ES-I3 (cell line): ENCODE measurements around the gene PKD1.
"Not testable (repeated sequence)": the region's sequence is repeated elsewhere in the genome, so short reads cannot be mapped to it uniquely, and the experiment has no call there.

ENCODE experiments used
- H3K36me3 ChIP-seq: 2 replicates; pipeline ENCODE4 v1.6.1; 2013; ENCODE audit warnings: mild to moderate bottlenecking, low read length, control low read depth, moderate library complexity; ENCODE audit not compliant: insufficient read depth
- H3K4me1 ChIP-seq: 2 replicates; pipeline ENCODE4 v1.6.1; 2013; ENCODE audit warnings: mild to moderate bottlenecking, control low read depth, low read length; ENCODE audit not compliant: insufficient read depth
- H3K9ac ChIP-seq: 2 replicates; pipeline ENCODE4 v1.6.1; 2013; ENCODE audit warnings: low read depth, mild to moderate bottlenecking, low read length, moderate library complexity
- H3K9me3 ChIP-seq: 2 replicates; pipeline ENCODE4 v1.6.1; 2013; ENCODE audit warnings: mild to moderate bottlenecking, low read length, moderate library complexity; ENCODE audit not compliant: control insufficient read depth, insufficient read depth

The PKD1 gene

GRCh38 chr16:2116428-2116827, 19.3 kb downstream of the PKD1 start:
- not testable (repeated sequence) for H3K9me3 ChIP-seq, H3K36me3 ChIP-seq, H3K9ac ChIP-seq, H3K4me1 ChIP-seq

- Histone ChIP-seq H3K9me3 (no peaks in the 10 kb centered on the region), H3K4me1 (no peaks in the 10 kb centered on the region), H3K36me3 (no peaks in the 10 kb centered on the region), H3K9ac (no peak overlapping the region)
These were observed 20.1 kb downstream of the PKD1 start for GRCh38 chr16:2115591-2115973.

GRCh38 chr16:2114885-2115590, 20.7 kb downstream of the PKD1 start:
- not testable (repeated sequence) for H3K4me1 ChIP-seq, H3K9ac ChIP-seq, H3K9me3 ChIP-seq, H3K36me3 ChIP-seq

GRCh38 chr16:2114225-2114624, 21.5 kb downstream of the PKD1 start:
- H3K9me3 ChIP-seq, H3K4me1 ChIP-seq, H3K9ac ChIP-seq, H3K36me3 ChIP-seq: not testable (repeated sequence)

- not testable (repeated sequence) for H3K36me3 ChIP-seq, H3K9me3 ChIP-seq, H3K9ac ChIP-seq, H3K4me1 ChIP-seq
These were observed 23.1 kb downstream of the PKD1 start for GRCh38 chr16:2112539-2113106.

GRCh38 chr16:2111412-2112335, 24.0 kb downstream of the PKD1 start:
- not testable (repeated sequence) for H3K36me3 ChIP-seq, H3K9ac ChIP-seq, H3K4me1 ChIP-seq, H3K9me3 ChIP-seq

GRCh38 chr16:2111009-2111353, 24.7 kb downstream of the PKD1 start:
- H3K9ac ChIP-seq, H3K4me1 ChIP-seq, H3K36me3 ChIP-seq, H3K9me3 ChIP-seq: not testable (repeated sequence)

GRCh38 chr16:2110332-2111008, 25.2 kb downstream of the PKD1 start:
- not testable (repeated sequence) for H3K36me3 ChIP-seq, H3K9ac ChIP-seq, H3K9me3 ChIP-seq, H3K4me1 ChIP-seq

- not testable (repeated sequence) for H3K9ac ChIP-seq, H3K9me3 ChIP-seq, H3K4me1 ChIP-seq, H3K36me3 ChIP-seq
These were observed 25.8 kb downstream of the PKD1 start for GRCh38 chr16:2109872-2110271.

GRCh38 chr16:2109271-2109580, 26.5 kb downstream of the PKD1 start:
- not testable (repeated sequence) for H3K9me3 ChIP-seq, H3K9ac ChIP-seq, H3K36me3 ChIP-seq, H3K4me1 ChIP-seq

- H3K36me3 ChIP-seq, H3K9me3 ChIP-seq, H3K9ac ChIP-seq, H3K4me1 ChIP-seq: not testable (repeated sequence)
These were observed 27.0 kb downstream of the PKD1 start for GRCh38 chr16:2108446-2109270.

- H3K9ac ChIP-seq, H3K36me3 ChIP-seq, H3K9me3 ChIP-seq: not testable (repeated sequence)
These were observed 27.9 kb downstream of the PKD1 start for GRCh38 chr16:2107791-2108125.

GRCh38 chr16:2107121-2107790, 28.4 kb downstream of the PKD1 start:
- H3K36me3 ChIP-seq, H3K4me1 ChIP-seq, H3K9me3 ChIP-seq, H3K9ac ChIP-seq: not testable (repeated sequence)

More at GRCh38 chr16:2107791-2108125, 27.9 kb downstream of the PKD1 start:
- H3K4me1 ChIP-seq: not testable (repeated sequence)

GRCh38 chr16:2106211-2106610, 29.5 kb downstream of the PKD1 start:
- H3K4me1 ChIP-seq, H3K9me3 ChIP-seq, H3K36me3 ChIP-seq, H3K9ac ChIP-seq: not testable (repeated sequence)
